SK-N-SH (cell line): Measurements from ENCODE around the gene IDE.

Source experiments
- CTCF ChIP-seq: fragments of 200-600 bp; sonication (generic); IDR thresholded peaks from 2 replicates; pipeline ENCODE4 v1.6.1; 2017; ENCODE audit warnings: antibody characterized with exemption, mild to moderate bottlenecking, moderate library complexity
- MXI1 ChIP-seq: IDR thresholded peaks from 2 replicates; pipeline ENCODE4 v1.6.1; 2012; ENCODE audit warnings: mild to moderate bottlenecking, low read depth, low read length, improper control_type of control experiment
- NFIC ChIP-seq: IDR thresholded peaks from 2 replicates; pipeline ENCODE4 v1.4.0; 2012; ENCODE audit warnings: borderline replicate concordance
- RCOR1 ChIP-seq: fragments of 150-350 bp; IDR thresholded peaks from 2 replicates; pipeline ENCODE4 v1.6.1; 2017; ENCODE audit warnings: antibody characterized with exemption, low read length

DNA sequence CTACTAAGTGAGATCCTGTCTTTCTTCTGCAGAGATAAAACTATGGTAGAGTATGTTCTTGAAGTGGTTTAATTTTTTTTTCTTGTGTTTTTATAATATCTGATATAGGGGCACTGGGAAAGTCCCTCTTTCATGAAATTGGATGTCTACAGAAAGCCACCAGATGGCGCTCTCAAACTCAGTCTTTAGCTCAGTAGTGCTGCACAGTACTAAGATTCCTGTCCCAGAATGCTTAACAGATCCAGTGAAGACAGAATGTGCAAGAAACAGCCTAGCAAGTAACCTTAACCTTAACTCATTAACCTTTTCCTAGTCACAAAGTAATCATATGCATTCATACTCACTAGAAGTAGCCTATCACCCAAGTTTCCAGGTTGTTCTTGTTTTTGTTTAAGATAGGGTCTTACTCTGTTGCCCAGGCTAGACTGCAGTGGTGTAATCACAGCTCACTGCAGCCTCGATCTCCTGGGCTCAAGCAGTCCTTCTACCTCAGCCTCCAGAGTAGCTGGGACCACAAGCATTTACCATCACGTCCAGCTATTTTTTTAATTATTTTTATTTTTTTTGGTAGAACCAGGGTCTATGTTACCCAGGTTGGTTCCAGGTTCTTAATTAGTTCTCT is 56.7 kb downstream of the IDE start:
- TF ChIP-seq RCOR1 (no peak), NFIC (no peak), CTCF (peak; percentile 90), MXI1 (no peak)
